ENCODE measurements around the gene PRLR.
A peak's percentile ranks its signal among the peaks of the same experiment; 100 is the strongest.

Gene PRLR

DNA sequence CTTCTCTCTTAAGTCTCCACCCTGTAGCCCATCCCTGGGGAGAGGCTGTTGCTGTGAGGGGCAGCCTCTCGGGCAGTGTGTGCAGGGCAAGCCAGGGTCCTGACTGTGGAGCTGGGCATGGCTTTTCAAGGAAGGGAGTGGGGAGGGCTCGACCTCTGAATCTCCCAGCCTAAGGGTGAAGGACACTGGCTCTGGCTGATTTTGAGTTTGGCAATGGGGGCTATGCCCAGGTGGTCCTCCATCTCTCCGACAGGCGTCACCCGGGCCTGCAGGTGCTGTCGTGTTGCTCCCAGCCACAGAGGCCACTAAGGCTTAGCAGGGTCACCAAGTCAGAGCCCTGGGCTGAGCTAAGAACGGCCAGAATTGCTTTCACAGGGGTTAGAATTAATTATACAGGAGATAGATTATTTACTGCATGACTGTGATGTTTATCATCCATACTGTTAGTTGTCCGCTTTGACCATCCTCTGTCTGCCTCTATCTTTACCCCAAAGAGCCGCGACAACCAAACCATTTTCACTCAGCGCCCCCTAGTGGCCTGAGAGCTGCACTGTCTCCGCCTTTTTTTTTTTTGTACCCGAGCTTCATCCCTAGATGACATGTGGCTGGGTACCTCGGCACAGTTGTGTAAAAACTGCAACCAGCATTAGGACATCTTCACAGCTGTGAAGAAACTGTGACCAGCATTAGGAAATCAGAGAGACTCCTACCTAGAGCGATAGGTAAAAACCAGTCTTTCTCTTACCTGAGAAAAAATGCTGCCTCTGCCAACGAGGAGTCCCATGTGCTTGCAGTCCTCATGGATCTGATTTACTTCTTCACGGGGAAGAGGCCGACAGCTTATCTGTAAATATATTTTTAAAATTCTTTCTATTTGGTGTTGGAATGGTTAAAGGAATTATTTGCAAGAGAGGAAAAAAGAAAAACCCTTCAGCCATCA is 227.0 kb downstream of the PRLR start:
- H3K79me2 ChIP-seq (ENCODE audit: control insufficient read depth, low read length) = no peaks in the 10 kb centered on the region
- TF ChIP-seq, protein P1, sequence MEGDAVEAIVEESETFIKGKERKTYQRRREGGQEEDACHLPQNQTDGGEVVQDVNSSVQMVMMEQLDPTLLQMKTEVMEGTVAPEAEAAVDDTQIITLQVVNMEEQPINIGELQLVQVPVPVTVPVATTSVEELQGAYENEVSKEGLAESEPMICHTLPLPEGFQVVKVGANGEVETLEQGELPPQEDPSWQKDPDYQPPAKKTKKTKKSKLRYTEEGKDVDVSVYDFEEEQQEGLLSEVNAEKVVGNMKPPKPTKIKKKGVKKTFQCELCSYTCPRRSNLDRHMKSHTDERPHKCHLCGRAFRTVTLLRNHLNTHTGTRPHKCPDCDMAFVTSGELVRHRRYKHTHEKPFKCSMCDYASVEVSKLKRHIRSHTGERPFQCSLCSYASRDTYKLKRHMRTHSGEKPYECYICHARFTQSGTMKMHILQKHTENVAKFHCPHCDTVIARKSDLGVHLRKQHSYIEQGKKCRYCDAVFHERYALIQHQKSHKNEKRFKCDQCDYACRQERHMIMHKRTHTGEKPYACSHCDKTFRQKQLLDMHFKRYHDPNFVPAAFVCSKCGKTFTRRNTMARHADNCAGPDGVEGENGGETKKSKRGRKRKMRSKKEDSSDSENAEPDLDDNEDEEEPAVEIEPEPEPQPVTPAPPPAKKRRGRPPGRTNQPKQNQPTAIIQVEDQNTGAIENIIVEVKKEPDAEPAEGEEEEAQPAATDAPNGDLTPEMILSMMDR (IDR thresholded peaks at IDR 0.05; ENCODE audit: low read depth, low read length, poor library complexity, severe bottlenecking) = peak; percentile 90
- no peak for TF ChIP-seq EZH2phosphoT487 (IDR thresholded peaks at IDR 0.05; ENCODE audit: borderline replicate concordance, low read length)
- no peak overlapping the region for H3K27ac ChIP-seq (ENCODE audit: low read depth, low read length)
- no peaks in the 10 kb centered on the region for H3K36me3 ChIP-seq (ENCODE audit: control insufficient read depth, low read length)
- no peak overlapping the region for H3K4me3 ChIP-seq (ENCODE audit: low read length)
- H3K9me2 ChIP-seq (replicated peaks; ENCODE audit: control insufficient read depth, low read length) = no peaks in the 10 kb centered on the region
- no peak overlapping the region for H3K4me2 ChIP-seq (ENCODE audit: low read length)
- no peaks in the 10 kb centered on the region for H3K27me3 ChIP-seq (ENCODE audit: control insufficient read depth, low read length)
- H4K20me1 ChIP-seq (ENCODE audit: control insufficient read depth, insufficient read depth, low read depth, low read length) = no peaks in the 10 kb centered on the region
- H3F3A ChIP-seq (ENCODE audit: control insufficient read depth, insufficient read depth) = no peaks in the 10 kb centered on the region
- H3K9me3 ChIP-seq (ENCODE audit: control insufficient read depth, insufficient read depth, low read length) = no peaks in the 10 kb centered on the region
- H3K4me1 ChIP-seq (ENCODE audit: control insufficient read depth, low read length) = no peaks in the 10 kb centered on the region

GRCh38 chr5:35002459-35002858 is 227.8 kb downstream of the PRLR start:
- H3K27ac ChIP-seq (ENCODE audit: low read depth, low read length) = no peak overlapping the region
- no peaks in the 10 kb centered on the region for H4K20me1 ChIP-seq (ENCODE audit: control insufficient read depth, insufficient read depth, low read depth, low read length)
- no peaks in the 10 kb centered on the region for H3K9me2 ChIP-seq (replicated peaks; ENCODE audit: control insufficient read depth, low read length)
- no peaks in the 10 kb centered on the region for H3K79me2 ChIP-seq (ENCODE audit: control insufficient read depth, low read length)
- no peak overlapping the region for H3K4me2 ChIP-seq (ENCODE audit: low read length)
- no peaks in the 10 kb centered on the region for H3K9me3 ChIP-seq (ENCODE audit: control insufficient read depth, insufficient read depth, low read length)
- H3K4me1 ChIP-seq (ENCODE audit: control insufficient read depth, low read length) = no peaks in the 10 kb centered on the region
- H3K4me3 ChIP-seq (ENCODE audit: low read length) = no peak overlapping the region
- no peaks in the 10 kb centered on the region for H3K36me3 ChIP-seq (ENCODE audit: control insufficient read depth, low read length)
- H3K27me3 ChIP-seq (ENCODE audit: control insufficient read depth, low read length) = no peaks in the 10 kb centered on the region
- TF ChIP-seq, protein P1 (IDR thresholded peaks at IDR 0.05; ENCODE audit: low read depth, low read length, poor library complexity, severe bottlenecking) = no peak
- no peak for TF ChIP-seq EZH2phosphoT487 (IDR thresholded peaks at IDR 0.05; ENCODE audit: borderline replicate concordance, low read length)
- no peaks in the 10 kb centered on the region for H3F3A ChIP-seq (ENCODE audit: control insufficient read depth, insufficient read depth)

- Histone ChIP-seq H3K9me3 (ENCODE audit: control insufficient read depth, insufficient read depth, low read length) (no peaks in the 10 kb centered on the region), H3K4me1 (ENCODE audit: control insufficient read depth, low read length) (no peaks in the 10 kb centered on the region), H3K36me3 (ENCODE audit: control insufficient read depth, low read length) (no peaks in the 10 kb centered on the region), H3K4me3 (ENCODE audit: low read length) (no peak overlapping the region), H3K27me3 (ENCODE audit: control insufficient read depth, low read length) (no peaks in the 10 kb centered on the region), H3K9me2 (replicated peaks; ENCODE audit: control insufficient read depth, low read length) (no peaks in the 10 kb centered on the region), H3K4me2 (ENCODE audit: low read length) (no peak overlapping the region), H3K79me2 (ENCODE audit: control insufficient read depth, low read length) (no peaks in the 10 kb centered on the region), H3K27ac (ENCODE audit: low read depth, low read length) (no peak overlapping the region), H4K20me1 (ENCODE audit: control insufficient read depth, insufficient read depth, low read depth, low read length) (no peaks in the 10 kb centered on the region), H3F3A (ENCODE audit: control insufficient read depth, insufficient read depth) (no peaks in the 10 kb centered on the region)
- TF ChIP-seq, protein P1 (IDR thresholded peaks at IDR 0.05; ENCODE audit: low read depth, low read length, poor library complexity, severe bottlenecking) = no peak
- no peak for TF ChIP-seq EZH2phosphoT487 (IDR thresholded peaks at IDR 0.05; ENCODE audit: borderline replicate concordance, low read length)
Measured at GRCh38 chr5:35001842-35002241, 228.4 kb downstream of the PRLR start.

All from DOHH2 (cell line).